ENCODE results near the gene CALHM4.

The CALHM4 gene

DNA sequence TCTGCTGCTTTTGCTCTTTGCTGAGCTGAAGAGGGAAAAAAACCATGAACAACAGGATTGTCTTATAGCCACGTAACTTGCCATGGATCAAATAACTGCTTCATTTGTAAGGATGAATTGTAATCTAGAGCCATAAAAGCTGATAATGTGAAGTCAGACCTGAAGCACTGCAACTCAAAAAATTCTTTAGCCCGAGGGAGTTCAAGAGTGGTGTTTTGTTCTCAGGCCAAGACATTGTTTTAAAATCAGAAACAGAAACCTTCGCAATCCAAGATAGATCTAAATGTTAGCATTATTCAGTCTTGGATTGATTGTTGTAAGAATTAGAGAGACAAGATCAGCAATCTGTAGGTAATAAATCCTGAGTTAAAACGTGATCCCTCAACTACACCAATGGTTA is 7.9 kb upstream of the CALHM4 start, which contains the start of gene TRAPPC3L:
Gene TRAPPC3L (minus strand): TSS at position 34 of the 400 bp plus-strand sequence. CDS start 170 bp downstream, outside the sequence.
- H3K27ac ChIP-seq (ENCODE audit: low read length), result no peak within 1 kb of the TSS
- no peaks in the 10 kb centered on the region for H3K4me1 ChIP-seq (ENCODE audit: control insufficient read depth in 1 of 2, insufficient read depth in 2 of 2, low read length in 2 of 2)
- H3K4me3 ChIP-seq (ENCODE audit: low read depth in 1 of 2, low read length in 2 of 2), result no peak within 1 kb of the TSS
- H3K9me3 ChIP-seq (ENCODE audit: control insufficient read depth in 1 of 2, low read length in 2 of 2), result no peaks in the 10 kb centered on the region
- H3K27me3 ChIP-seq (ENCODE audit: low read depth, low read length), result no peaks in the 10 kb centered on the region
- H3K36me3 ChIP-seq (ENCODE audit: control insufficient read depth in 1 of 2, insufficient read depth in 2 of 2, low read length in 2 of 2), result no peaks in the 10 kb centered on the region

DNA sequence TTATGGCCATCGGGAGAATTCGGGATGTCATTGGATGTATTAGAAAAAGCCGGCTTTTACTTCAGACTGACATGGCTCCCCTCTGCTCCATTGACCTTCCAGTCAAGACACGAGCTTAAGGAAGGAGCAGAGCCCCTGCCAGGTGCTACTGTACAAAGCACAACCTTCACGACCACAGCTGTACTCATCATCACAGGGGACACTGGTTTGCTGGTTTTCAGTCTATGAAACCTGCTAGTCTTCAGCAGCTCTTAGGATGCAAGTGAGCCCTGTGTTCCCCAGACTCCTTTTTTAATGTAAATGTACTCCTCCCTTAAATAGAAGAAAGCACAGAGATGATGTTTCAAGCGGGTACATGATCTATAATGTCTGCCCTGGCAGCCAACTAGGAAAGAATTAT is 6.2 kb upstream of the CALHM4 start:
- H3K36me3 ChIP-seq (ENCODE audit: control insufficient read depth in 1 of 2, insufficient read depth in 2 of 2, low read length in 2 of 2), result no peaks in the 10 kb centered on the region
- no peaks in the 10 kb centered on the region for H3K4me1 ChIP-seq (ENCODE audit: control insufficient read depth in 1 of 2, insufficient read depth in 2 of 2, low read length in 2 of 2)
- H3K27ac ChIP-seq (ENCODE audit: low read length), result no peak overlapping the region
- no peak overlapping the region for H3K4me3 ChIP-seq (ENCODE audit: low read depth in 1 of 2, low read length in 2 of 2)
- H3K9me3 ChIP-seq (ENCODE audit: control insufficient read depth in 1 of 2, low read length in 2 of 2), result no peaks in the 10 kb centered on the region
- no peaks in the 10 kb centered on the region for H3K27me3 ChIP-seq (ENCODE audit: low read depth, low read length)

DNA sequence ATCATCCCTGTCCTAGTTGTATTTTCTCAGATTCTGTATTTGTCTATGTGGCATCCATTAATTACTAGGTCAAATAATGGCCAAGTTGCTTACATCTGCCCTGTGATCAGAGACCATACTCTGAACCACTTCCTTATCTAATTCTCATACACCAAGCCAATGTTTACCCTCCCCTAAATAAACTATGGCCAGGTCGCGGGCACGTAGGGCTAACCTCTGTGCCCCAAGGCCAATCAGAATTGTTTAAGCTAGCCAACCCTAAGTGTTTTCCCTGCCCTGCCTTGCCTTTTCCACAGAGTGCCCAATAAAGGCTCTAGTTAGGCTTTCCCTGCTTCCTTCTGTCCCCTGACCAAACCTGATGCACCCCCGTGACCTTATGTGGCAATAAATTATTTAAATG is 2.8 kb upstream of the CALHM4 start:
- Histone ChIP-seq H3K36me3 (ENCODE audit: control insufficient read depth in 1 of 2, insufficient read depth in 2 of 2, low read length in 2 of 2) (no peaks in the 10 kb centered on the region), H3K4me1 (ENCODE audit: control insufficient read depth in 1 of 2, insufficient read depth in 2 of 2, low read length in 2 of 2) (no peaks in the 10 kb centered on the region), H3K27ac (ENCODE audit: low read length) (no peak overlapping the region), H3K4me3 (ENCODE audit: low read depth in 1 of 2, low read length in 2 of 2) (no peak overlapping the region), H3K27me3 (ENCODE audit: low read depth, low read length) (no peaks in the 10 kb centered on the region), H3K9me3 (ENCODE audit: control insufficient read depth in 1 of 2, low read length in 2 of 2) (no peaks in the 10 kb centered on the region)

DNA sequence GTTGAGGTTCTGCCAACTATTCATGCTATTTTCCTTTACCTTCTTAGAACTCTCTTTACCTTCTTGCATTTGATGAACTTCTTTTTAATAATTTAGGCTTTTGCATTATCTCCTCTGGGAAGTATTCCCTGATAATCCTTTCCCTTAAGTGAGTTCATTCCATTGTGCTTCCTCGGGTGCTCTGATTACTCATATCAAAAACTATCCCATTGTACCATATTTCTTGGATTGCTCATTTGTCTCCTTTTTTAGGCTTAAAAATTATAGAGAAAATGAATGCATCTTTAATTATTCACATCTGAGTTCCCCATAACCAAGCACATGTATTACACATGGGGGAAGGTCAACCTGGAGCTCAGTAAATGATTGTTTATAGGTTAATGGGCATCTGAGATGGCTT is 2.5 kb downstream of the CALHM4 start:
- Histone ChIP-seq H3K4me3 (ENCODE audit: low read depth in 1 of 2, low read length in 2 of 2) (no peak overlapping the region), H3K36me3 (ENCODE audit: control insufficient read depth in 1 of 2, insufficient read depth in 2 of 2, low read length in 2 of 2) (no peaks in the 10 kb centered on the region), H3K27me3 (ENCODE audit: low read depth, low read length) (no peaks in the 10 kb centered on the region), H3K4me1 (ENCODE audit: control insufficient read depth in 1 of 2, insufficient read depth in 2 of 2, low read length in 2 of 2) (peaks cover 0 to 3% of the 10 kb centered on the region in 2 donors), H3K27ac (ENCODE audit: low read length) (no peak overlapping the region), H3K9me3 (ENCODE audit: control insufficient read depth in 1 of 2, low read length in 2 of 2) (no peaks in the 10 kb centered on the region)

DNA sequence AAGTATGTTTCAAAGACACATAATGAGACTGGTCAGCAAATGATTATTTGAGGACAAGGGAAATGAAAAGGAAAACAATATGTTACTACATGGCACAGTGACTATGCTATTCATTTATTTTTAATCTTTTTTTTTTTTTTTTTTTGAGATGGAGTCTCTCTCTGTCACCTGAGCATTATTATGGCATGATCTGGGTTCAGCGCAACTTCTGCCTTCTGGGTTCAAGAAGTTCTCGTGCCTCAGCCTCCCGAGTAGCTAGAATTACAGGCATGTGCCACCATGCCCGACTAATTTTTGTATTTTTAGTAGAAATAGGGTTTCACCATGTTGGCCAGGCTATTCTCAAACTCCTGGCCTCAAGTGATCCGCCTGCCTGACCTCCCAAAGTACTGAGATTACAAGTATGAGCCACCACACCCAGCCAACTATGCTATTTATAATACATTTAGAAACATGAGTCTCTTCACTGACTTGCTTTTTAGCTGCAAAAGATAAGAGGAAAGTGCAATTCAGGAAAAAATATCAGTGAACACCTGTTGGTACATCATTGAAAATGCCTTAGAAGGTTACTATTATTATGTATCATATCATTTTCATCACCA is 3.4 kb downstream of the CALHM4 start:
- H3K4me3 ChIP-seq (ENCODE audit: low read depth in 1 of 2, low read length in 2 of 2), result no peak overlapping the region
- no peaks in the 10 kb centered on the region for H3K9me3 ChIP-seq (ENCODE audit: control insufficient read depth in 1 of 2, low read length in 2 of 2)
- no peaks in the 10 kb centered on the region for H3K36me3 ChIP-seq (ENCODE audit: control insufficient read depth in 1 of 2, insufficient read depth in 2 of 2, low read length in 2 of 2)
- H3K27ac ChIP-seq (ENCODE audit: low read length), result no peak overlapping the region
- H3K27me3 ChIP-seq (ENCODE audit: low read depth, low read length), result no peaks in the 10 kb centered on the region
- H3K4me1 ChIP-seq (ENCODE audit: control insufficient read depth in 1 of 2, insufficient read depth in 2 of 2, low read length in 2 of 2), result peaks cover 0 to 3% of the 10 kb centered on the region in 2 donors

DNA sequence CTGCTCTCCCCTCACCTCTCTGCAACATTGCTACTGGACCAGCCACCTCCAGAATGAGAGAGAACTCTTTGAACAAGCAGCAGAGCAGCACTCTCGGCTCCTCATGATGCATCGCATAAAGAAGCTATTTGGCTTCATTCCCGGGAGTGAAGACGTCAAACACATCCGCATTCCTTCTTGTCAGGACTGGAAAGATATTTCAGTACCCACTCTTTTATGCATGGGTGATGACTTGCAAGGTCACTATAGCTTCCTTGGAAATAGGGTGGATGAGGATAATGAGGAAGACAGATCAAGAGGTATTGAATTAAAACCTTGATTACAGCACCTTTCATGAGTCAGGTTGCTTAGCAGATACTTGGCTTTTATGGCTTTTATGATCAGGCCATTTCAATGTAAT is 4.3 kb downstream of the CALHM4 start:
- Histone ChIP-seq H3K9me3 (ENCODE audit: control insufficient read depth in 1 of 2, low read length in 2 of 2) (no peaks in the 10 kb centered on the region), H3K27ac (ENCODE audit: low read length) (no peak overlapping the region), H3K36me3 (ENCODE audit: control insufficient read depth in 1 of 2, insufficient read depth in 2 of 2, low read length in 2 of 2) (no peaks in the 10 kb centered on the region), H3K27me3 (ENCODE audit: low read depth, low read length) (no peaks in the 10 kb centered on the region), H3K4me3 (ENCODE audit: low read depth in 1 of 2, low read length in 2 of 2) (no peak overlapping the region), H3K4me1 (ENCODE audit: control insufficient read depth in 1 of 2, insufficient read depth in 2 of 2, low read length in 2 of 2) (peaks cover 0 to 3% of the 10 kb centered on the region in 2 donors)

DNA sequence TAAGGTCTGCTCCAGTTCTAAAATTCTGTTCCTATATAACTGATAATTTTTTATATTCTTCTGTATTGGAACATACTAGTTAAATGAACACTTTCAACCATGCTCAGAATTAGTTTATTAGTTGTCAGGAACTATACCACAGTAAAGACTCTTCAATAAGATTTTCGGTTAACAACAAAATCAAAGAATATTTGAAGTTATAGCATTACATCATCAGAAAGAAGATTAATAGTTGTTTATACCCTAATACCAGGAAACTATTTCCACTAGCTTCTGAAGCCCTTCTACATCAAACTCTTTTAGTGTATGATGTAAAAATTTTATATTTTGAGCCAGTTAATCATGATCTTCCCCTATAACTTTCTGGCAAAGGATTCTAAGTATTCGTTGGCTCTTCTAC is 6.6 kb downstream of the CALHM4 start:
- Histone ChIP-seq H3K36me3 (ENCODE audit: control insufficient read depth in 1 of 2, insufficient read depth in 2 of 2, low read length in 2 of 2) (no peaks in the 10 kb centered on the region), H3K9me3 (ENCODE audit: control insufficient read depth in 1 of 2, low read length in 2 of 2) (no peaks in the 10 kb centered on the region), H3K4me1 (ENCODE audit: control insufficient read depth in 1 of 2, insufficient read depth in 2 of 2, low read length in 2 of 2) (peaks cover 0 to 3% of the 10 kb centered on the region in 2 donors), H3K4me3 (ENCODE audit: low read depth in 1 of 2, low read length in 2 of 2) (no peak overlapping the region), H3K27ac (ENCODE audit: low read length) (no peak overlapping the region), H3K27me3 (ENCODE audit: low read depth, low read length) (no peaks in the 10 kb centered on the region)

DNA sequence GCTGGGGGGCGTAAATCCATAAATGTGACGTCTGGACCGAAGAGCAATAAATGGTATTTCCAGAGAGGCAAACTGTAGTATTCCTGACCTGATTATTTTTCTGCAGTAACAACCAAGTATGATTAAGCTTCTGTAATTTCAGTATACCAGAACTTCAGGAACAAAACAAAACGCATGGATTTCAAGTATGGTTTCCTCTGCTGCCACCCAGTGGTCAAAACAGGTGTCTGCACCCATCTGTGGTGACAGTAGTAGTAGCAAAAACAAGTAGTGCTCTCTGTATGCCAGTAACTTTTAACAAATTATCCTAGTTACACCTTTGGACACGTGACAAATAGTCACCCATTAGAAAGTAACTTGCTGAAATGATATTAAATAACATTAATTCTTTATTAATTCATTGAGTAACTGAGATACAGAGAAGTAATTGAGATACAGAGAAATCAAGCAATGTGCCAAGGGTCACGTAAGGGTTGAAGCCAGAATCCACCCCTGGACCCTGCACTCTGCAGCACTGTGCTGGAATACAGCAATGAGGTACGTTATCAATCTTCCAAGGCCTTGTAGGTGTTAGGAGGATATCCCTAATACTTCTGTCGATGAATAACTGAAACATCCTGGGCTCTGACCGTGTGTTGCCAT is 7.9 kb downstream of the CALHM4 start:
- Histone ChIP-seq H3K4me1 (ENCODE audit: control insufficient read depth in 1 of 2, insufficient read depth in 2 of 2, low read length in 2 of 2) (peaks cover 0 to 3% of the 10 kb centered on the region in 2 donors), H3K9me3 (ENCODE audit: control insufficient read depth in 1 of 2, low read length in 2 of 2) (no peaks in the 10 kb centered on the region), H3K27ac (ENCODE audit: low read length) (no peak overlapping the region), H3K4me3 (ENCODE audit: low read depth in 1 of 2, low read length in 2 of 2) (peak overlapping the region in 1 of 2 donors; percentile 30), H3K36me3 (ENCODE audit: control insufficient read depth in 1 of 2, insufficient read depth in 2 of 2, low read length in 2 of 2) (no peaks in the 10 kb centered on the region), H3K27me3 (ENCODE audit: low read depth, low read length) (no peaks in the 10 kb centered on the region)

DNA sequence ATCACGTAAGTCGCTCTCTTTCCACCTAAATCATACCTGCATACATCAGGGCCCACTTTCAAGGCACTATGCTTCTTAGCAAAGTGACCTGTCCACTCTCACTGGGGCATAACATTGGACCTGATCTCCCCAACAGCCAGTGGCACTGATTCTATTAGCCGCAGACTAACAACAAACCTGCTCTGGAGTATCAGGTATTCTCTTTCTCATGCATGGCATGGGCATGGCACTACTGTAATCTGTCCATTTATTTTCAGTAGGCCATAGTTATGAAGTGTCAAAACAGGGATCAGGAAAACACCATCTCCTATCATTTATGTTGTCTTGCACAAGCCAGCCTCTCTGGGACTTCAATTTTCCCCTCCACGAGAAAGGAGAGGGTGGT is 8.5 kb downstream of the CALHM4 start:
- no peaks in the 10 kb centered on the region for H3K9me3 ChIP-seq (ENCODE audit: control insufficient read depth in 1 of 2, low read length in 2 of 2)
- no peaks in the 10 kb centered on the region for H3K27me3 ChIP-seq (ENCODE audit: low read depth, low read length)
- no peak overlapping the region for H3K27ac ChIP-seq (ENCODE audit: low read length)
- H3K4me3 ChIP-seq (ENCODE audit: low read depth in 1 of 2, low read length in 2 of 2), result no peak overlapping the region
- peaks cover 0 to 3% of the 10 kb centered on the region in 2 donors for H3K4me1 ChIP-seq (ENCODE audit: control insufficient read depth in 1 of 2, insufficient read depth in 2 of 2, low read length in 2 of 2)
- H3K36me3 ChIP-seq (ENCODE audit: control insufficient read depth in 1 of 2, insufficient read depth in 2 of 2, low read length in 2 of 2), result no peaks in the 10 kb centered on the region

DNA sequence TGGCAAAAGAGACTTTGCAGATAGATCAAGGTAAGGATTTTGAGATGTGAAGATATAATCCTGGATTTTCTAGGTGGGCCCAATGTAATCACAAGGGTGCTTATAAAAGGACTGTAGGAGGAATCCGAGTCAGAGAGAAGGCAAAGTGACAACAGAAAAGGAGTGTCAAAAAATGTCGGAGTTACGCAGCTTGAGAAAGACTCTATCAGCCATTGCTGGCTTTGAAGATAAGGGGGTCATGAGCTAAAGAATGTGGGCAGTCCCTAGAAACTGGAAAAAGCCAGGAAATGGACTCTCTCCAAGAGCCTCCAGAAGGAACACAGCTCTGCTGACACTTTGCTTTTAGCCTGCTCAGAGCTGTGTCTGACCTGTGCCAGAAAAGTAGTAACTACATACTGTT is 9.1 kb downstream of the CALHM4 start:
- H3K27ac ChIP-seq (ENCODE audit: low read length), result no peak overlapping the region
- H3K9me3 ChIP-seq (ENCODE audit: control insufficient read depth in 1 of 2, low read length in 2 of 2), result no peaks in the 10 kb centered on the region
- no peaks in the 10 kb centered on the region for H3K36me3 ChIP-seq (ENCODE audit: control insufficient read depth in 1 of 2, insufficient read depth in 2 of 2, low read length in 2 of 2)
- H3K27me3 ChIP-seq (ENCODE audit: low read depth, low read length), result no peaks in the 10 kb centered on the region
- peaks cover 0 to 2% of the 10 kb centered on the region in 2 donors for H3K4me1 ChIP-seq (ENCODE audit: control insufficient read depth in 1 of 2, insufficient read depth in 2 of 2, low read length in 2 of 2)
- no peak overlapping the region for H3K4me3 ChIP-seq (ENCODE audit: low read depth in 1 of 2, low read length in 2 of 2)

DNA sequence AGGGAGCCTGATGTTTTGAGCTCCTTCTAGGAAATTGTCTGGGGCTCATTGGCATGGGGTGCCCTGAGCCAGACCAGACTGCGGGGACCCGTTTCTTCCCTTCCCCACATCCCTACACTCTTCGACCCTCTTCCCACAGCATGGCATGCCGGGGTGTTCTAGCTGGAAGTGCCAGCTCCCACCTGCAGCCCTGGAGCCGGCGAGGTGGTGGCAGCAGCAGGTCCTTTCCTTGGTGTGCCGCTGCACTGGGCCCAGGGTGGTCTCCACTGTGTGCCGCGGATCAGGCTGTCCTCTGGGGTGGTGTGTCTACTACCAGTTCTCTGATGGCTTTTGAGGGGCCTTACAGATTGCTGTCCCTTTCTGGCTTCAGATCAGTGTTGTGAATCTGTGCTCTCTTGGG is 10.3 kb downstream of the CALHM4 start:
- no peaks in the 10 kb centered on the region for H3K9me3 ChIP-seq (ENCODE audit: control insufficient read depth in 1 of 2, low read length in 2 of 2)

DNA sequence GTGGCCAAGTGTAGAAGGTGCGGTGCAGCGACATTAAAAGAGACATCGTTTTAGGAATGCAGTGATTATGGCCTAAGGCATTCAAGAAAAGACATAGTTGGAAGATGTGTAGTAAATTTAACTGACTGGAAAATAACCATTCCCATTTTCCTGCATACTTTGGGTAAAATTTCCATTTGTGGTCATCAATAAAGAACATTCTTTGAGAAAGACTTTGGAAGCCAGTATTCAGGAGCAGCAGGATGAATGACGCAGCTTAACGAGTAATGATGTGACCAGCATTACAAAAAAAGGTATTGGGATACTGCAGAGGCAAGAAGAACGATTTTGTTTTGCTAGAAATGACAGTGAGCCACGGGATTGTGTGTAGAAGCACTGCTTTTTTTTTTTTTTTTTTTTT is 10.8 kb downstream of the CALHM4 start:
- Histone ChIP-seq H3K27ac (ENCODE audit: low read length) (no peak overlapping the region), H3K36me3 (ENCODE audit: control insufficient read depth in 1 of 2, insufficient read depth in 2 of 2, low read length in 2 of 2) (no peaks in the 10 kb centered on the region), H3K4me1 (ENCODE audit: control insufficient read depth in 1 of 2, insufficient read depth in 2 of 2, low read length in 2 of 2) (no peaks in the 10 kb centered on the region), H3K9me3 (ENCODE audit: control insufficient read depth in 1 of 2, low read length in 2 of 2) (no peaks in the 10 kb centered on the region), H3K27me3 (ENCODE audit: low read depth, low read length) (no peaks in the 10 kb centered on the region), H3K4me3 (ENCODE audit: low read depth in 1 of 2, low read length in 2 of 2) (no peak overlapping the region)

More for the DNA sequence above, 10.3 kb downstream of the CALHM4 start:
- H3K27ac ChIP-seq (ENCODE audit: low read length), result no peak overlapping the region
- H3K36me3 ChIP-seq (ENCODE audit: control insufficient read depth in 1 of 2, insufficient read depth in 2 of 2, low read length in 2 of 2), result no peaks in the 10 kb centered on the region
- no peaks in the 10 kb centered on the region for H3K27me3 ChIP-seq (ENCODE audit: low read depth, low read length)
- H3K4me1 ChIP-seq (ENCODE audit: control insufficient read depth in 1 of 2, insufficient read depth in 2 of 2, low read length in 2 of 2), result no peaks in the 10 kb centered on the region
- no peak overlapping the region for H3K4me3 ChIP-seq (ENCODE audit: low read depth in 1 of 2, low read length in 2 of 2)

Data from muscle layer of duodenum (tissue), 2 donors.